HG02840 (cell line): ENCODE data around the gene ATP8A1.
"Not testable (repeated sequence)": the region's sequence is repeated elsewhere in the genome, so short reads cannot be mapped to it uniquely, and the experiment has no call there.

ENCODE experiments used
- ATAC-seq: cut with Tn5 transposase; IDR thresholded peaks from one replicate; pipeline ENCODE4 v1.9.1; 2021; ENCODE audit warnings: mild to moderate bottlenecking, moderate library complexity, moderate number of reproducible peaks; ENCODE audit not compliant: unreplicated experiment, low FRiP score

Gene ATP8A1

DNA sequence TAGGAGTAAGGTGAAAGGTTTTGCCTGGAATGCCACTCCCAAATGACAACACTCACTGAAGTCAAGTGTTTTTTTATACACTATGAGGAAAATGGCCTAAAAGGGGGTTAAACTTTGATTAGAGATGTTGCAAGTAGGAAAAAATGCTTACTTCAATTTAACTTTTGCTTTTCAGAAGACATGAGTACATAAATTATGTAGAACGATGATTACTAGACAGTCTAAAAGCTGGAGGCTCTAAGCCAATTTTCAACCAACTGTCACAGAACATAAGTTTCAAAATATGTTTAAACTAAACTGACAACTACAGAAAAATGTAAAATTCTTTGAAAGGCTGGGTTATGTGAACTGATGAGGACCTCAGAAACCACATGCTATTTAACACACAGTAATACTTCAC, 176.2 kb downstream of the ATP8A1 start:
- no peak for ATAC-seq

DNA sequence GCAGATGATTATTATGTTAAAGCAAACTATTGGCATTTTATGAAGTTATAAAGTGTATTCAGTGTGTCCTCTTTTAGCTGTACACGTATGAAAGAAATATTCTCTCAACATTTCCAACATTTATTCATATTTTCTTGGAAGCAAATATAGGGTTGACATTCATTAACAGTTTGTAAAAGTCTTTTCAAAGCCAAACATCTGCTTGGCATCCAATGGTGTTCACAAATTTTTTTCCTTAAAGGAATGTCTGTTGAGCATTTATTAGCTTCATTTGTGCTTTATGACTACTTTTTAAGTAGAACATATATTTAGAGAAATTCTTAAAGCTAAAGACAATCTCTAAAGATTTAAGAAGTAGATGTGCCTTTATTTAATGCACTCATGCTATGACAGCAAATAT, 176.6 kb downstream of the ATP8A1 start:
- ATAC-seq, result no peak

DNA sequence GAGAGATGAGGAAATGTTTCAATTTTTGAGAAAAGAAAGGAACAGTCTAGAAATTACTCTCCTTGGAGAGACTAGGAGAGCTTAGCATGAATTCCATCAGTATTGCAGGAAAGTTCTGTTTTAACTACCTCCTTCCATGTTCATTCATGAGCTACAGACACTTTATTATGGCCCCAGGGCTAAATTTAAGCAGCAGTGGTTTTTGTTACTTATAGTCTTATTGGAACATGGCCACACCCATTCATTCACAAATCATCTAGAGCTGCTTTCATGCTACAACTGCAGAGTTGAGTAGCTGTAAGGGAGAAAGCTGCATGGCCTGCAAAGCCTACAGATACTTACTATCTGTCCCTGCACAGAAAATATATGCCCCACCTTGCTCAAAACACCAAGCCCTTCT, 178.0 kb downstream of the ATP8A1 start:
- no peak for ATAC-seq

DNA sequence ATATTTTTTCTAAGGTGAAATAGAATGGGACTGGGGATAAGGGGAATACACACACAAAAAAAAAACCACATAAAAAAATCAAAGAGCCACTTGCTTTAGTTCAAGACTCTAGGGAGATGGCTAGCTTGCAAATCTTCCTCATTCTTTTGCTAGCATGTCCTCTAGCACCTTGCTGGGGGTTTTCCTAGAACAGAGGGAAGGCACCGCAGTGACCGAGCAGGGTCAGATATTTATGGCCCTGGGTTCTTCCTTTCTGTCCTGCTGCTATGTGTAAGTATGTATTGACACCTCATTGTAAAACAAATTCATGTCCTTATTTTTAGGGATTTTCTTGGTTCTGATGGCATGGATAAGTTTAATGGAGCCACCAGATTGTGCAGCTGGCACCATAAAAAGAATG, 178.4 kb downstream of the ATP8A1 start:
- ATAC-seq, result no peak

DNA sequence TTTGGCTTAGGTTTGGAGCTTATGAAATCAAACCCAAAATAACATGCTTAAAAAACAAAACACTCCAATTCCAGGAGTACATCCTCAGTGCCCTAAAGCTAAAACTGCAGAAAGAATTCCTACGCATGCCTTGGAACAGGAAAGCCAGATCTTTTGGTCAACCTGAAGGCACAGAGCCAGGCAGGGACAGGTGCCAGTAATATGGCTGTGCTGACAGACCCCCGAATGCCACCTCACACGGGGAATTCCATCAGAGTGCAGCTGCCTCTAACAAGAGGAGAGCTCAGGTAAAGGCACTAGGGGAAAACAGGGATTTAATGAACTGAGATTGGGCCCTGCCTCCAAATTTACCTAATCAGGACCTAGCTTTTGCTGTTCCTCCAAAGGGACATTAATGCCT, 182.5 kb downstream of the ATP8A1 start:
- no peak for ATAC-seq

DNA sequence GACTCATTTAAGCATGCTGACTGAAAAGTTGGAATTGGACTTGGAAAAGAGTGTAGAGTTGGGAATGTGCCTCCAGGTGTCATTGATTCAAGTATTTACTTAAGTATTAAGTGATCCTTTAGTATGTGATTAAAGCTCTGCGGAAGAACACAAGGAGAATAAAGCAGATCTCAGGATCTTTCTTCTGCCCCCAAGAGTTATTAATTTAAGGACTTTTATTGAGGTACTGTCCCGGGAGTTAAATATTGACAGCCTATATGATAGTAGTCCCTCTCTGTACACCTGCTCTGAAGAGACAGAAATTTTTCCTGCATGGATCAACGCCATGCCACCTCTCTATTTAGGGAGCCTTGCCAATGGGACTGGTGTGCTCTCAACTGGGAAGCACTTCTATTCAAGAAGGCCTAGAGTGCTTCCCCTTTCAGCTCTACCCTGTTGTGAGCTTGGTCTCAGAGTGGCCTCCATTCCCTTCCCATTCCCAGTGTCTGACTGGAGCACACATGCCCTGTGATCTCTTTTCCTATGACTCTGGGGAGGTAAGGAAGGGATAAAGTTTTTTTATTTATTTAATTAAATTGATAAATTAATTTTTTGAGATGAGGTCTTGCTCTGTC, 183.7 kb downstream of the ATP8A1 start:
- no peak for ATAC-seq

DNA sequence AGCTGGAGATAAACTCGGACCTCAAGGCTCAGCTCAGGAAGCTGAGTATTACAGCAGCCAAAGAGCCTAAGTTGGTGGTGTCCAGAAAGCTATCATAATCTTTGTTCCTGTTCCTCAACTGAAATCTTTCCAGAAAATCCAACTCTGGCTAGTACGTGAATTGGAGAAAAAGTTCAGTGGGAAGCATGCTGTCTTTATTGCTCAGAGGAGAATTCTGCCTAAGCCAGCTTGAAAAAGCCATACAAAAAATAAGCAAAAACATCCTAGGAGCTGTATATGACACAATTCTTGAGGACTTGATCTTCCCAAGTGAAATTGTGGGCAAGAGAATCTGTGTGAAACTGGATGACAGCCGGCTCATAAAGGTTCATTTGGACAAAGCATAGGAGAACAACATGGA, 185.0 kb downstream of the ATP8A1 start:
- ATAC-seq, result no peak

DNA sequence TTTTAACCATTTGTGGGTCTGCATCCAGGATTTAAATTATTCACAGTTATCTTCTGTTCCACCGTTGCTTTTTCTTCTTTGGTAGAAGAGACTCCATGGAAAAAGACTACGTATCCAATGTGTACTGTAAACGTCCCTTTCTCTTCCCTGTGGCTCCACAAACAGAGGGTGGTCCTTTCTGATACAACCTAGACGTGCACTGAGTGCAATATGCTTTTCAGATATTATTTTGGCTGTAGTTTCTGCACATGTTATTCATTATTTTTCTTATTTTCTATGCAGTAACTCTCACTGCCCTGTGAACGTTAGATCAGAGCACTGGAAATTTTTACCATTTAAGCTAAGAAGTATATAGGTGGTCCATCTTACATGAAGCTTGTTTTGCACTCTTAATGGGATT, 186.9 kb downstream of the ATP8A1 start:
- ATAC-seq, result no peak

DNA sequence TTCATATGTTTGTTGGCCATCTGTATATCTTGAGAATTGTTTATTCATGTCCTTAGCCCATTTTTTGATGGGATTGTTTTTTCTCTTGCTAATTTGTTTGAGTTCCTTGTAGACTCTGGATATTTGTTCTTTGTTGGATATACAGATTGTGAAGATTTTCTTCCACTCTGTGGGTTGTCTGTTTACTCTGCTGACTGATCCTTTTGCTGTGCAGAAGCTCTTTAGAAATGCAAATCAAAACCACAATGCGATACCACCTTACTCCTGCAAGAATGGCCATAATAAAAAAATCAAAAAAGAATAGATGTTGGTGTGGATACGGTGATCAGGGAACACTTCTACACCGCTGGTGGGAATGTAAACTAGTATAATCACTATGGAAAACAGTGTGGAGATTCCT, 189.1 kb downstream of the ATP8A1 start:
- ATAC-seq, result not testable (repeated sequence)

DNA sequence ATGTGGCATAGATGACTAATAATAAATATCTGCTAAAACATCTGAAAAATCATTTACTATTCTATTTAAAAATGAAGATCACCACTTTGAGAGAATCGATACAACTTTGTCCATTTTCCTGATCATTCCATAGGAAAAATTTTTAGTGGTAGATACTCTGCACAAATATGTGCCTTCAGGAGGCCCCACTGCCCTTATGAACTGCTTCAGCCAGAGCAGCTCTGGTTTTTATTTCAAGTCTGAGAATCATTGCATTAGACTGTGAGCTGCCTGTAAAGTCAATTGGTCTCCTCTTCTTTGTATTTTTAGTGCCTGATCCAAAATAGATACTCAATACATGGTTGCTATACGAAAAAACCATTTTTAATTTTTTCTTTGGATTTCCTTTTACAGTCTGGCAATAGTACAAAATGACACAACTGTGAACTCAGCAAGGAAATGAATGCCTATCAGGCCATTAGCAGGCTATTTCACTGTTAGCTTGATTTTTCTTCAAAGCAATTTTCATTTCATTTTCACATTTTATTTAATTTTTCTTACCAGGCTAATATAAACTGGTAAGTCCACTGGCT, 190.5 kb downstream of the ATP8A1 start:
- ATAC-seq, result no peak

DNA sequence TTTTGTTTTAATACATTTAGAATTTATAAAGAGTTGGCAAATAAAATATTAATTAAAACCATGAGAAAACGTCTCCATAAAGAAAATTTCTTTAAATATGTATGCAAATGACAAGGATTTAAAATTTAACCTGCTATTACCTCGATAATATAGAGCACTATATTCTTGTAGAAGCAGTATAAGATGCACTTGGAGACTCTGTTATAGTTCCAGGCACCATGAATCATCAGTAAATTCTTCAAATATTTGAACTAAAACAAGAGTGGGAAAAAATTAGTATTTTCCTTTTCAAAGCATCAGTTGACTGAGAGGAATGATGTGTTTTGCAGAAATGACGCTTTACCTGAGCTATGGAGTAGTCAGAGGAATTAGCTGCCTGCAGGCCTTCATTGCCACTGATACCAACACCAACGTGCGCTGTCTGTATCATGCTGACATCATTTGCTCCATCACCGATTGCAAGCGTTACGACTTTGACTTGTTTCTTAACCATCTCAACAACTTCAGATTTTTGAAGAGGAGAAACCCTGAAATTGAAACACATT, 192.3 kb downstream of the ATP8A1 start:
- no peak for ATAC-seq

DNA sequence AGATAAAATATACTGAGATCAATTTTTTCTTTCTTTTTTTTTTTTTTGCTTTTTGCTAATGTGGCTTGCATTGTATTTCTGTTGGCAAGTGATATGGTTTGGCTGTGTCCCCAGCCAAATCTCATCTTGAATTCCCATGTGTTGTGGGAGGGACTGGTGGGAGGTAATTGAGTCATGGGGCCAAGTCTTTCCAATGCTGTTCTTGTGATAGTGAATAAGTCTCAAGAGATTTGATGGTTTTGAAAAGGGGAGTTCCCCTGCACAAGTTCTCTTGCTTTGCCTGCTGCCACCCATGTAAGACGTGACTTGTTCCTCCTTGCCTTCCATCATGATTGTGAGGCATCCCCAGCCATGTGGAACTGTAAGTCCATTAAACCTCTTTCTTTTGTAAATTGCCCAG, 195.7 kb downstream of the ATP8A1 start:
- ATAC-seq, result not testable (repeated sequence)

DNA sequence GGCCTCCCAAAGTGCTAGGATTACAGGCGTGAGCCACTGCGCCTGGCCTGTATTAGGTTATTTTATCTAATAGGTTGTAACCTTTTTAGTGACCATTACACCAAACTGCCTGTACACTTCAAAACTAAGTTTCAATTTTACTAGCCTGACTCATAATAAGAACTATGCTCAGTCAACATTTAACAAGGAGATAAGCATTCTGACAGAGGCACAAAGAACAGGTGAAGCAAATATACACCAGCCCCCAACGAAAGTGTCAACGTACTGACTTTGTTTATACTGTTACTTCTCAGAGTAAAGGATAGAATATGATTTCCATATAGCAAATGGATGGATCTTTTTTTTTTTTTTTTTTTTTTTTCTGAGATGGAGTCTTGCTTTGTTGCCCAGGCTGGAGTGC, 196.9 kb downstream of the ATP8A1 start:
- ATAC-seq, result peak; percentile 94

DNA sequence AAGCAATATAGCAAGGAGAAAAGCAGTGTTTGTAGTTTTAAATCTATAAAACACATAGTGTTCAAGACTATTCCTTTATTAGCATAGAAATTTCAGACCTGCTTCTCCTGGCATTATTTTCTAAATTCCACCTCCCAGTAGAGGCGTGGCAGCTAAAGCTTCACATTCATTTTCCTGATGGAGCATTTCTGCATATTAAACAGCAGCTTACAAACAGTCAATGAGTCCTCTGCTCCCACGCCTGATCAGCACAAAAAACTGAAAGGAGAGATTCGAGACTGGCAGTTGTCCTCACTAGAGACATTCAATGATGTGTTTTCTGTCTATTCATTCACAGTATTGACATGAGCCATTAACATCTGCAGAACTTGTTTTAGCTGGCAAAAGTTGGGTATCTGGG, 198.2 kb downstream of the ATP8A1 start:
- ATAC-seq, result no peak

DNA sequence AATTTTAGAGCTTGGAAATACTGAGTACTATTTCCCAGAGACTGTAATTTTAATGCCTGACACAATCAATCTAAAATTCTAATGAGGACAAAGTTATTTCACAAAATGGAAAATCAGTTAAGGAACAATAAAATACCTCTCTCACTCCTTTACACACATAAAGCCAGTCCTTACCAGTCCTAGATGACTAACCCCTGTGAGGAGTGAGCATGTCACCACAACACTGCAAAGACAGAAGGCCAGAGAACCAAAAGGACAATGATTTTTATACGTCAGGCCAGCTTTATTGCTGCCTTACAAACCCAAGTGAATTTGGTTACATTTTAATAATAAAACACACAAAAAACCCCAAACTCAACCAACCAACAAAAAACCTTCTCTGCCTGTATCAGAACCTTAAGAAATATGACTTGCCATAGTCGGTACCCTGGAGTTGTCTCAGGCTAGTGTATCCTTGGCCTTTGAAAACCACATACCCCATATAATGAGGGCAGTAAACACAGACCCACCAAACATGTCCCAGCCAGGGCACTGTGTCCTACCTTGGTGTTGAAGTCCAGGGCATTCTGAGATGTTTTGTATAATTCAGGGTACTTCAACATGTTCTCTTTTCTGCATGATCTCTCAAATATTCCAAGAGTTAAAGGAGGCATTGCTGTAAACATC, 202.0 kb downstream of the ATP8A1 start:
- no peak for ATAC-seq

DNA sequence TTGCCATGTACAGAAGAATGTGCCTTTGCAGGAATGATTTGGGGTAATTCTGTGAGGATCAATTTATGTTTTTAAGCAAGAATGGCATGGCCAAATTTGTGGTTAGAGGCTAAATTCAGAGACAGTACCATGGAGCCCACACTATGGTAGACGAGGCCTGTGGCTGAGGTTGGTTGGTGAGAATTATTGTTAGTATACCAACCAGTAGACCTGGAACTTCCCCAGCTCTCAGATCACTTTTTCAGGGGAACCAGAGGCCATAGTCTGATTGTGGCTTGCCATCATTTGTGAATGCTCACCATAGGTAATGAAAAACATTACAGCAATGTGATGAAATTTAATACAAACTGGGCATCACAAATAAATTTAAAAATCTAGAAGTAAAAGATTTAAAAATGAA, 203.3 kb downstream of the ATP8A1 start:
- no peak for ATAC-seq

DNA sequence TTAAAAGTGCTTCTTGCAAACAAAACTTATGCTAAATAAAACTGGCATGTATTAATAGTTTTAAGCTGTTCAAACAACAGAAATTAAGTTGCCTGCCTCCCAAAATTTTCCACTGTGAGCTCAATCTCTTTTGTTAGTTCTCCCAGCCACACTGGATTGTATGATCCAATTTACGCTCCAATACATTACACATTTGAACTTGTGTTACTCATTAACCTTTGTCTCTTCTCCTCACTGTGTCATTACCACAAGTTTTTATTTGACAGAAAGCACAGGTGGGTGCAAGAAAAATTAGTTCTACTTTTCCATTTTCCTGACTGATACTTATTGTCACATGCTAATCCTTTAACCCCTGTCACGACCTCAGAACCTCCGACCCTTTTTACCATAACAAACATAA, 204.1 kb downstream of the ATP8A1 start:
- ATAC-seq, result no peak

DNA sequence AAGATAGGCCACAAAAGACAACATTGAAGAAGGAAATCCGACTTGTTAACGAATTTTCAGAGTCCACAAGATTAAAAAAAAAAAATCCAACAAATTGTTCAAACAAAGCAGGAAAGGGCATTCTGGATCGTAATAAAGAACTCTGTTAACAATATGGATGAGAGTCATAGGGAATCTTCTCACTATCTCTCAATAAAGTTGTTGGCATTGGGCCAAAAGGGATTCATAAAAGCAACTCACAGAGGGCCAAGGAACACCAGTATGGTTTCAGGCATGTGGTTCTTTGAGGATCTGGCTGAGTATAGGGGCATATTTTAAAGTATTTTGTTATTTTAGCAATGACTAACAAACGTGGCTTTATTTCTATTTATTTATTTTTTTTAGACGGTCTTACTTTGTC, 210.1 kb downstream of the ATP8A1 start:
- ATAC-seq, result no peak

DNA sequence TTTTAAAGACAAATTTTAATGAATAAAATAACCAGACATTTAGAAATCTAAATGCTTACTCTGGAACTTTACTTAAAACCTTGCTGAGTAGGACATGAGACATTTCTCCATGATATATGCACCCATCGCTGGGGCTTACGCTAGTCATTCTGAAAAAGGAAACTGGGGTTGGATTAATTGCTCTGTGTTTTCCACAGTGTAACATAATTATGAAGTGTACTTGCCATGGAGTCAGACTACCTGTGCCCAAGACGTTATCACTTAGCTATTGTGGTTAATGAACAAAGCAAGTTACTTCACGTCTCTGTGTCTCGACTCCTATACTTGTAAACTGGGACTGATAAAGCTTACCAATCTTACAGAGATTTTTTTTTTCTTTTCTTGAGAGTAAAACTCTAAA, 211.9 kb downstream of the ATP8A1 start:
- ATAC-seq, result no peak

DNA sequence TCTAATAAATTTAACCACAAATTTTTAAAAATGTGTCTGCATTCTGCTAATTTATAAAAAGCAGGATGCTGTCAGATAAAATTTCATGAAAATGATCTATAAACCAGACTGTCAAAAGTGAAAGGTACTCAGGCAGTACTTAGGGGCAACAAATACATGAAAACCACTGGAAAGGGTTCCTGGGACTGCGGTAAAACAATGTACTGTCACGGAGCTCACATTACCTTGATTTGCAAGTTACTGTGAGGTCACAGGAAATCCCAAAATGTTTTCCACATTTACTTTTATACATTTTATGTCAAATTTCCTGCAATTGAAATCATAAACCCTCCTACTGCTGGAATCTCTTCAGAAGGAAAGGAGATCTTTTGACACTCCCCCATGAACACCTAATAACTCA, 214.3 kb downstream of the ATP8A1 start:
- no peak for ATAC-seq

DNA sequence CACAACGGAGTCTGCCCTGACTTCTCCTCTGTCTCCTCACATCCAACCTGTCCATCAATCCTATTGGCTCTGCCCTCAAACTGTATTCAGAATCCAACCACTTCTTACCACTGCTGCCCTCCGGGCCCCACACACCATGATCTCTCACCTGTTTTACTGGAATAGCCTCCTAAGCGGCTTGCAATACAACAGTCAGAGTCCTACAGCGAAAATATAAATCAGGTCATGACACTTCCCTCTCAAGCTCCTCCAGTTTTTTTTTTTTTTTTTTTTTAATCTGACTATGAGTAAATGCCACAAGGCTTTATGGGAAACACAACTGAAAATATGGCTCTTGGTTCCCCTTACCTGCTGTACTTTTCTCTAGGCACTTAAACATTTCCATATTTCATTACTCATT, 216.8 kb downstream of the ATP8A1 start:
- ATAC-seq, result no peak
